ENCODE results near the gene HSD17B8.
A peak's percentile ranks its signal among the peaks of the same experiment; 100 is the strongest.

HSD17B8 gene

DNA sequence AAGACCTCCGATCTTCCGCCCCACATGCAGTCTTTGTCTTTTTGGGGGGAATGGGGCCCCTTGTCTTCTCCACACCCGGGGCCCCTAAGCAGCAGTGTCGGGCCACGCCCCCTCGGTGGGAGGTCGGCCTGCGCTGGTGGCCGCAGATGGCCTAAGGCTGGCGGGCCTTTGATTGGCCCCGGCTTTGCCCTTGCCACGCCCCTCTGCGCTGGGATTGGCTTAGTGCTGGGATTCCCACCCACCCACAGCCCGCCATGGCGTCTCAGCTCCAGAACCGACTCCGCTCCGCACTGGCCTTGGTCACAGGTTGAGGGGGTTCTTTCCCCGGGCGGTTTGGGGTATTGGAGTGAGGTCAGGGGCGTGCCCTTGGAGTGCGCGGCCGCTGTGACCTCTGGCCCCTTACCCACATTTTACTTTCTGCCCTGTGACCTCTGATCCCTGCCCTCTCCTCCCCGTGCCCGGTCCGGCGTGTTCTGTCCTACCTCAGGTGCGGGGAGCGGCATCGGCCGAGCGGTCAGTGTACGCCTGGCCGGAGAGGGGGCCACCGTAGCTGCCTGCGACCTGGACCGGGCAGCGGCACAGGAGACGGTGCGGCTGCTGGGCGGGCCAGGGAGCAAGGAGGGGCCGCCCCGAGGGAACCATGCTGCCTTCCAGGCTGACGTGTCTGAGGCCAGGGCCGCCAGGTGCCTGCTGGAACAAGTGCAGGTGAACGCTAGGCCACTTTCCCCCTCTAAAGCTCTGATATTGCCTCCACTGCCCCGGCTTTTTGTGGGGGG lies at the start of gene HSD17B8:
Gene HSD17B8 (plus strand): TSS at position 241 of the 776 bp plus-strand sequence. CDS start 14 bp downstream, at position 255.
- peak; percentile 96 for DNase-seq

DNA sequence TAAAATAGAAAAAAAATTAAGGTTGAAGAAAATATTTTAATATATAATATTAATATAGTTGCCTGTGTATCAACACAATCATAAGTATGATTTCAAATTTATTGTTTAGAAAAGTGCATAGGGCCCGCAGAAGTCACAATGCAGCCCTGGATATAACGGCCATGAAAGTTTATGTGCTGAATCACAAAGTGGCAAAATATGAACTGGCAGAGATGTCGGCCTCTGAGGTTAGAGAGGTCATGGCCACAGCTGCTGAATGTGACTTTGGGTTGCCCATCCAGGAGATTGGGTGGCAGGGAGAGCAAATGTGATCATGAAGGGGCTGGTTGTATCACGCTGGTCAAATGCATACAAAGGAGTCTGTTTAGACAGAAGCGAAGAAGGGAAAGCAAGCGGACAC lies 47.9 kb upstream of the HSD17B8 start:
- no peak for DNase-seq

DNA sequence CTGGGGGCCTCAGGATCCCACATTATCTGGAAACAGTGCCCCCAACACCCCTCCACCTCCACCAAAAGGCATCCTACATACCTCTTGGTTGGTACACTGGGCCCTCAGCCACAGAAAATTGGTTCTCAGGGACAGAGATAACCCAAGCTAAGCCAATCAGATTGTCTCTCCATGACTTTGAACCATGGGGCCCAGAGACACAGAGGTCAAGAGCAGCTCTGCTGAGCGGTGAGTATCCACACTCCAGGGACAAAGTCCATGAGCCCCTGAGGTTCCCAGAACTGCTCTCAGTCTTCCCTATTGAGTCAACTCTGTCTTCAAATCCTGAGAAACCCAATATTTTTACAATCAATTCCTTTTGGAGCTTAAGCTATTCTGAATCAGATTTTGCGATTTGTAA lies 47.5 kb upstream of the HSD17B8 start:
- DNase-seq = no peak

DNA sequence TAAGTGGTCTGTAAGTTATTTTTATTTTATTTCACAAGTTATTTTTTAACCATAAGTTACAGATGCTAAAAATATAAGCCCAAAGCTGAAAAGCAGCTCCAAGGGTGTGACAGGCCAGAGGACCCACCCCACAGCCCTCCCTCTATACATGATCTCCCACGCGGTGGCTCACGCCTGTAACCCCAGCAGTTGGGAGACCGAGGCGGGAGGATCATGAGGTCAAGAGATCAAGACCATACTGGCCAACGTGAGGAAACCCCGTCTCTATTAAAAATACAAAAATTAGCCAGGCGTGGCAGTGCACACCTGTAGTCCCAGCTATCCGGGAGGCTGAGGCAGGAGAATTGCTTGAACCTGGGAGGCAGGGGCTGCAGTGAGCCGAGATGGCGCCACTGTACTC lies 44.4 kb upstream of the HSD17B8 start:
- DNase-seq = no peak

DNA sequence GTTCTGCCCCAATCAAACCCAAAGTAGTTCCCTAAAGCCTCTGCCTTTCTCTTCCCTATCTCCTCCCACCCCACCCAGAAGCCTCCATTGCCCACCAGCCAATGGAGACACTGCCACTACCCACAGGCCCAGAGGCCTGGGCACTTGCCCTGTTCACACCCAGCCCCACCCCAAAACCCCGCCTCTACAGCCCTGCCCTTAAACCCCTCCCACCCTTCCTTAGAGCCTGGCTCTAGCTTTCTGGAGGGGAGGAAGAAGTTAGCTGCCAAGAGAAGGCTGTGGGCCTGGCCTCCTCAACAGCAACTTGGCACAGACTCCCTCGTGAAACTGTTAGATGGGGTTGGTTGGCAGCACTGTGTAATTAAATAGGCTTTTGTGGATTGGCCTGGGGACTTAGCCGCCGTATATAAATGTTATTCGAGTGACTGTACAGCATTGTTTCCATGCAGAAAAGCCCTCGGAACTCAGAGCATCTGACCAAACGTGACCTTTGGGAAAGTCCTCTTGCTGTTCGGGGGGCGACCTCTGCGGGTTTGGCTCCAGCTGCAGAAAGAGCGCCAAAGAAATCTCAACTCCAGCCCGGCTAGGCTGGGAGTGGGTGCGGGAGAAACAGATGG lies 43.6 kb upstream of the HSD17B8 start:
- DNase-seq = peak; percentile 78

DNA sequence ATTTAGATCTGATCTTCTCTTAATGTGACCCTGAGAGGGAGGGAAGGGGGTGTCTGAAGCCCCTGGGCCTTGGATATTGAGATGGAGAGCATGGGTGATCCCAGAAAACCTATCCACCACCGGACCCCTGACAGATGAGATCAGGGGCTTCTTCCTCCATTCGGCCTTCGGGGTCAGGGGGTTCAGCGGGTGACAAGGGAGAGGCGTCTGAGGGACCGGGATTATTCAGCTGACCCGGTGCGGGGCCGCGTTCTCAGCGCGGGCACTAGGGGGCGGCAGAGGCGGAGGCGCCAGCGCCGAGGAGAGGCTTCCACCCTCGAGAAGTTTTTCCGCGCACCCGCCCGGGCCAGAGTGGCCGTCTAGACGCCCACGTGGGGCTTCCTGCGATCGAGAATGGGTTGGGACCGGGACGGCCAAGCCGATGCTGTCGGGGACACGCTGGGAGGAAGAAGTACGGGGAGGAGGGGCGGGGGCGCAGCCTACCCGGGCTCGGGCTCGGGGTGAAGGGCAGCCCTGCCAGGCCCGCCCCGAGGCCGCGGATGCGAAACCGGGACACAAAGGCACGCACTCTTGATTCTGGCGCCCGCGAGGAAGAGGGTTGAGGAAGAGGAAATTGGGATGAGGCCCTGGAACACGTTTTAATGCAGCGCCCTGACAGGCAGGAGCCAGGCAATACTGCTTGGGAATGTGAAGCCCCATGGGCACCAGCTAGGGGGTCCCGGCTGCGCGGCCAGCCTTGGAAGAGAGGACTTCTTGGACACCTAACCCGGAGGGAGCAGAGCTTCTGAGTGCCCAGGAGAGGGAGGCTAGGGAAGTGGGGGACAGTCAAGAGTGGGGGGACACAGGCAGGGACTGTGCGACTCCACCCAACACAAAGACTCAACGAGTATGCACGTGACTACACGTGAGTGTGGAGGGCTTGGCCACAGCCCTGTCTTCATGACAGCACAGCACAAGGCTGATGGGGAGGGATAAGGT lies 42.8 kb upstream of the HSD17B8 start:
- DNase-seq = peak; percentile 77

DNA sequence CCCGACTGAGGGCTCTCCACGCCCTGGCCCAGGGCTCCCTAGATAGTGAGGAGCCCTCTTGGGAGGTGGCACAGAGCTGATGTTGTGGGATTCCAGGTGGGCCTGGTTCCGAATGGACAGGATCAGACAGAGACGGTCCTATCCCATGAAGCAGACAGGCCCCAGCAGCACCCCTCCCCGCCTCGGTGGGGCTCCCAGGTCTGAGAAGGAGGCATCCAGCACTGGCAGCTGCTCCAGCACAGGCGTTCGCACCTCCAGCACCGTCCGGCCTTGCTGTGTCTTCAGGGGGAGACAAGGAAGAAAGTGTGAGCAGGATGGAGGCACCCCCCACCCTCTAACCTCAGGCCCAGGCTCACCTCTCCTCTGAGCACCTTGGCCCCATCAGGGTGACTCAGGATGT lies 40.9 kb upstream of the HSD17B8 start:
- no peak for DNase-seq

DNA sequence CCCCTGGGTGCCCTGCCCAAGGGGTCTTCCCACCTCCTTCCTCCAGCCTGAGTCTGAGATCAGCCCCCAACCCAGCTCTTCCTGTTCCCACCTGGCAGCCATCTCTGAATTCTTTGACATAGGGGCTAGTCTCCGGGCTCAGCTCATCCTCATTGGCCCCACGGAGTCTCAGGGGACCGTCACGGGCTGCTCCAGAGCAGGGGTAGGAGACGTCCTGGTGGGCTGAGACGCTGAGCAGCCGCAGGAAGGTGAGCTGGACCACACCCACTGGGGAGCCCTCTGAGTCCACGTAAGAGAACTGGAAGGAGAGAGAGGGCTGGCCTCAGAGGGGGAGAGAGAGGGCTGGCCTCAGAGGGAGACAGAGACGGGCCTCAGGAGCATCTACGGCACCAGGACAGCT lies 40.3 kb upstream of the HSD17B8 start:
- DNase-seq = no peak

DNA sequence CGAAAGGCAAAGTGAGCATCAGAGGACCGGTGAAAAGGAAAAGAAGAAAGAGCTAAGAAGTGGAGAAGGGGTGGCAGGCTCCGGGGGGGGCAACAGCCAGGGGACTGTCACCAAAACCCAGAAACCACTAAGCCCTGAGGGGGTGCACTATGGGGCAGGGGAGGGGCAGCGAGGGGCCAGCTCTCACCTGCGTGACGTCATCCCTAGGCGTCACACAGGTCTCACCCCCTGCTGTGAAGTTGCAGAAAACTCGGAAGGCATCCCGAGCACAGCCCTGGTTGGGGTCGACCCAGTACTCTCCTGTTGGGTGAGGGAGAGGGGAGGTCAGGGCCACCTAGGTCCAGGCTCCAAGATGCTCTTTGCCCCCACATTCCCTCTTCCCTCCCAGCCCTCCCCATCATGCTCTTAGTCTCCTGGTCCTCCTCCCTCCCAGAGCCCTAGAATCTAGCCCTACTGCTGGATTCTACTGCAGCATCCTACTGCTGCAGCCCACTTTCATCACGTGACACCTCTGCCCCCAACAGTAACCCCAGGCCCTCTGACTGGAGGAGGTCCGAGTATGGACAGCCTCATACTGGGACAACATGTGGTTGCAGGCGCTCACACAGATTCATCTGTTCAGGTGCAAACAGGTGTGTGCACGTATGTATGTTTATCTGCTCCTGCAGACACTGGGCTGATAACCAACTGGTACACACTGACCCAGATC lies 39.6 kb upstream of the HSD17B8 start:
- no peak for DNase-seq

DNA sequence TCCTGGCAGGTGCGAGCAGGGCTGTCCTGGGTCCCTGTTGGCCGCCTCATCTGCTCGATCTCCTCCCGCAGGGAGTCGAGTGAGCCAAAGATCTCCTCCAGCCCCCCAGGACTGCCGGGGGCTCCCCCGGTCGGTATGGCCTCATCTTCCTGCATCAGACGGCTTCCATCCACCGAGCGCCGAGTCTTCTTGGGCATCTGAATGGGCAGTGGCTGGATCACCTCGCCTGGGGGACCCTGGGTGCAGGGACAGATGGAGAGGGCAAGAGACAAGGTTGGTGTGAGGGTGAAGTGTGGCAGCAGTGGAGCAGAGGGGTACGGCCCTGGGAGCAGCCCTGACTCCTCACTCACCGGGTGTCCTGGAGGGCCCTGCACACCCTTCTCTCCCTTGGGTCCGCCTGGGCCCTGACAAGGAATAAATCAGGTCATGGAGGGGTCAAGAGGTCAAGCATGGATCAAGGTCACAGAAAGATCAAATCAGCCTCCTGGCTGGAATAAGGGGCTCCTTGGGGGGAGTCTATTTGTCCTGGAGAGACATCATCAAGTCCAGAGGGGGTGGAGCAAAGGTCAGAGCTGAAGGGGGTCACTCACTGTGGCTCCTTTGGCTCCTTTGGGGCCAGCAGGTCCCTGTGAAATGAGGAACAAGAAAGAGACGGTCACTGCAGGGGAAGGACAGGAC lies 38.7 kb upstream of the HSD17B8 start:
- DNase-seq = no peak

DNA sequence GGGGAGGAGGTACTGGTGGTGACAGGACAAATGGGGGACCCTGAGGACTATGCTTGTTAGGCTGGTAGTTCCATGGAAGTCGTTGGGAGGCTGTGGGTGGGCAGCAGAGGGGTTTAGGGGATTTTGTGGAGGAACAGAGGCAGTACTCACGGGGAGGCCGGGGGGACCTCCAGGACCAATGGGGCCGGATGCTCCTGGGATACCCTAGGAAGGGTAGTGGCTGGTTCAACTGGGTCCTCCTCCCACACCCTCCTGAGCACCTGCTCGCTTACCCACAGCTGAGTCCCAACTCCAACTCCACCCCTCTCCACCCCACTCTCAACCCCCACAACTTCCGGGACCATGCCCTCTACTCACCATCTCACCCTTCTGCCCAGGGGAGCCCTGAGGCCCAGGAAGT lies 38.1 kb upstream of the HSD17B8 start:
- DNase-seq = no peak

DNA sequence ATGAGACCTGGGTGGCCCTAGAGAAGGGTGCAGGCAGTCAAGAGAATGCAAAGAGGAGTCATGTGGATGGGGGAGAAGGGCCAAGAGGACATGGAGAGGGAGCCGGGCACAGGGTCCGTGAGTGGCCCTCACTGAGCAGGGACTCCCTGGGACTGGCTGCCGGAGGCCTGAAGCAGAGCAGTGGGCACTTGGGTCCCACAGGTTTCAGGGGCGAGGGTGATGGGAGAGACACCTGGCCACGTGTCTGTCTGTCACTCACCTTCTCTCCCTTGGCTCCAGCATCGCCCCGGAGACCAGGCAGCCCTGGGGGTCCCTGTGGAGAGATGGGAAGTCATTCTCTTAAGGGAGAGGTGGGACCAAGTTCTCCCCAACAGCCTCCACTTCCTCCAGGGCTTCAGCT lies 37.6 kb upstream of the HSD17B8 start:
- DNase-seq = no peak

DNA sequence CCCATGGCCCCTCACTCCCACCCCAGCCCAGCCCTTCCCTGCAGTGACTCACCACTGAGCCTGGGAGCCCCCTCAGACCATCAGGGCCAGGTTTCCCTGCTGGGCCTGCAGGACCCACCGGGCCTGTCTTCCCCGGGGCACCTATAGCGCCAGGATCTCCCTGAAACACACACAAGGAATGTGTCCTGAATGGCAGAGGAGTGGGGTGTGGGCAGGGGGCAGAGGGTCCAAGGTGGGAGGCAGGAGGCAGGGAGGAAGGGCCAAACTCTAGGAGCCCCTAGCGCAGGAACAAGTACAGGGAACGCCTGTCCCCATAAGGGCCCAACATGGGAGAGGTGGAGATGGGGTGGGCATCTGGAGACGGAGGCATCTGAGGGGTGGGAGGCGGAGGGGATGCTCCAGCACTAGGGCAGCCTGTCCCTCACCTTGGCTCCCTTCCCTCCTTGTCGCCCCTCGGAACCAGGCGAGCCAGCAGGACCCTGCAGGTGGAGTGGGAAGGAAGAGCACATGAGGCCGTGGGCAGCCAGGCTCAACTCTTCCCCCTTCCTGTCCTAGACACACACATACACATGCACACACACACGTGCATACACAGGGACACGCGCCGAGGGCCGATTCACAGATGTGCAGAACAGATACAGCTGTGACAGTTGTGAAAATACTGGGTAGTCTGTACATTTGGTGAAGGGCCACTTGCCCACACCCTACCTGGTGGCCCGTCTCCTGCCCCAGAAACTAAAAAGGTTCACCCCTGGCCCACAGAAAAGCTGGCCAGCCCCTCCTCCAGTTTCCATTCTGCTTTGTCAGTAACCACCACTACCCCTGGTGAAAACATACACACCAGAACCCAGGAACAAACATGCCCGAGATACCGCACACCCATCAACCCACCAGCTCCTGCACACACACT lies 36.8 kb upstream of the HSD17B8 start:
- DNase-seq = no peak

DNA sequence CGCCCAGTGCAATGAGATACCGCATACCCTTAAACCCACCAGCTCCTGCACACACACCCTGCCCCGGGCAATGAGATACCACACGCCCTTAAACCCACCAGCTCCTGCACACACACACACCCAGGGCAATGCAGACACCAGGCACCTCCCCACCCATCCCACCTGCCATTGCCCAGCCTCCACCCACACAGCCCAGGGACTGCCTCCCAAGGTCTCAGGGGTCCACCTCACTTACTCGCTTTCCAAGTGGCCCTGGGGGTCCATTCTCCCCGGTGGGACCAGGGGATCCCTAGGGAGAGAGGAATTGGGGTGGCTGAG lies 36.2 kb upstream of the HSD17B8 start:
- DNase-seq = no peak

DNA sequence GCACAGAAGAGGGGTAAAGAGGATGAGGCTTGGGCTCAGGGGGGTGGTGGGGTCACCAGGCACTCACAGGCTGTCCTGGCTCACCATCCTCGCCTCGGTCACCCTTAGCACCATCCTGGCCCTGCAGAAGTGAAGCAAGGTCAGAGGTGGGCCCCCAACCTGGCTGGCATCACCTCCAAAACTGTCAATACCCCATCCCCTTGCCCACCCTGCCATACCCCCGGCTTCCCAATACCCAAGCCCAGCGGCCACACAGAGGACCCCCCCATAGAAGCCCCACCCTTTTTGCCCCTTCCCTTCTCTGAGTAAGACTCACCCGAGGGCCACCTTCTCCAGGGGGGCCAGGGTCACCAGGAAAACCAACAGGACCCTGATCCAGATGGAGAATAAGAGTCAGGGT lies 35.8 kb upstream of the HSD17B8 start:
- no peak for DNase-seq

DNA sequence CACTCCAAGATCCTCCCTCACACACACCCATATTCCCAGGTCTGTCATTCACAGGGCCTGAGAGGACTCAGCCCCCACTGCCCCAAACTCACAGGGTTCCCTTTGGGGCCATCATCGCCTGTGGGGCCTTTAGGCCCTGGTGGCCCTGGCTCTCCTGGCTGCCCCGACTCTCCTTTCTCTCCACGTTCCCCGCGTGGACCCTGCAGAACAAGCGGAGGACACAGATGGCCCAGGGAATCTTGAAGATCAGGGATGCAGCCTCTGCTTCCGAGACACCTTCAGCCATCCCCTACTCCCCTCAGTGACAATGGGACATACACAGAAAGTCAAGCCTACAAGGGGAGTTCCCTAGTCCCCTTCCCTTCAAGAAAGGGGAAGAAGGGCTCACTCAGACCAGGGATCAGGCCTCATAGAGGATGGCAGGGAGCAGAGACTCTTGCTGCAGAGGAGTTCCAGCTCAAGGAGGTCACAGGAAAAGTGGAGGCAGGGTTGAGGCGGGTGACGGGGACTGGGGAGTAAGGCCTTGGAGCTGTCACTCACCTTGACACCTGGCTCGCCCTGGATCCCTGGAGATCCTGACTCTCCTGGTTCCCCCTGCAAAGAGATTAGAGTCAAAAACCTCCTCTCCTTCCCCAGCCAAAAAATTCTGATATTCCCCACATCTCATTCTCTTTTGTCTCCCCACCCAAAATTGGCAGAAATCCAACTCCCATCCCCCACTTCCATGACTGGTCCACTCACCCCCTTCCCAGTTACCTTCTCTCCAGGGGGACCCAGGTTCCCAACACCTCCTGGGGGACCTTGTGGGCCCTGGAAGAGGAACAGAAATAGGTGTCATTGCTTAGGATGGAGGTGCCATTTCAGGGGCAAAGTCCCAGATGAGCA lies 34.9 kb upstream of the HSD17B8 start:
- no peak for DNase-seq

DNA sequence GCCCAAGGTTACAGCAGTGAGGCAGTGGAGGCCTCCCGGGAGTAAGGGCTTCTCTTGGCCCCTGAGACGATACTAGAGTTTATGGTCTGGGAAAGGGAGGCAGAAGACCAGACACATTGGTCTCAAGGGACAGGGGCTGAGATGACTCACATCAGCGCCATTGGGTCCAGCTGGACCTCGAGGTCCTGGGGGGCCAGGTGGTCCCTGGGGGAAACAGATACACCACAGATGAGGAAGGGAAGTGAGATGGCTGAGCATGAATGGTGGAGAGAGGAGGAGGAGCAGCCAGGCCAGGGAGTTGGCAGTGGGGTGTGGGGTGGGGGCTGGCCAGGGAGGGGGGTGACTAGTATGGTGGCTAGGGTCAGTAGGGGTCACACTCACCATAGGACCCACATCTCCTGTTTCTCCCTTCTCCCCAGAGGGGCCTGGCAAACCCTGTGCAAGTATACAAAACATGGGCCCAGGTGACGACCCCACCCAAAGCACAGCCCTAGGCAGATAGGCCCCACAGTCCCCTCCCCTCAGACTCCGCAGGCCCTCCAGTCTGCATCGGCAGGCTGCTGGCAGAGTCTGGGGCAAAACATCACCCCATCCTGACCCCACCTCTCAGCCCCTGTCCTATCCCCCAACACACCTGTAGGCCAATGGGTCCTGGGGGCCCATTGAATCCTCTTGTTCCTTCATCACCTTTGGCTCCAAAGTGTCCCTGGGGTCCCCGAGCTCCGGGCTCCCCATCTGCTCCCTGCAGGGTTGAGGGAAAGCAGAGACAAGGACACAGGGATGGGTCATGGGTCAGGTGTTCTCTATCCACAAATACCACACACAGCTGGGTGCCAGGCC lies 34.1 kb upstream of the HSD17B8 start:
- no peak for DNase-seq

DNA sequence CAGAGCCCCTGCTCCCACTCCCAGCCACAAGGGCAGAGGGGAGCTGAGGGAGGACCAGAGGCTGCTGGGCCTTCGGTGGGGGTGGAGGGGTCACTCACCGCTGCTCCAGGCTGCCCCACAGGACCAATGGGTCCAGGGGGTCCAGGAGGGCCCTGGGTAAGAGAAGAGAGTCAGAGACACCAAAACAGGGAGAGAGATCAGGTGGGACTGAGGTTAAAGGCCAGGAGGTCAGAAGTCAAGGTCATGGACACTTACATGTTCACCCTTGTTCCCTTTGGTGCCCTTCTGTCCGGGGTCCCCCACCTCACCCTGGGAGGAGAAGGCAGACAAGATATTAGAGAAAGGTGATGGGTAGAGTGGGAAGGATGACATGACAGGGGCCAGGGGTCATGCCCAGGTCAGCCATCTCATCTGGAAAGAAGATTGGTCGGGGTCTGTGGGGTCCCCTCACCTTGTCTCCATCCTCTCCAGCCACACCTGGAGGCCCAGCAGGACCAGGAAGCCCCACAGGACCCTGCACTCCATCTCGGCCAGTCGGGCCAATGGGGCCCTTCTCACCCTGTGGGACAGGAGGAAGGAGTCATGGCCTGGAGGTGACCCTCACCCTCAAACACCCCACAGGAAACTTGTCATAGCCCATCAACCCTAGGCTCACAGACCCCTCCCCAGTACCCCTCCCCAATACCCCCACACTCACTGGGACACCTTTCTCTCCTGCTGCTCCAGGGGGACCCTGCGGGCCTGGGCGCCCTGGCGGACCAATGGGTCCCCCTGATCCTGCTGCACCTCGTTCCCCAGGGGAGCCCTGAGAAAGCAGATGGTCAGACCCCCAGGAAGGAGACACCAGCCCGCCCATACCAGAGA lies 33.2 kb upstream of the HSD17B8 start:
- no peak for DNase-seq
